Nephron (organoid): ENCODE measurements around the gene COX10.

ENCODE experiments used
- H3K27ac Mint-ChIP-seq, 3 experiments: 2 replicates each; pipeline ENCODE4 v1.8.0; 2020; ENCODE audit warnings: mixed read lengths in 3 of 3, mild to moderate bottlenecking in 2 of 3, moderate library complexity in 1 of 3
- H3K27me3 Mint-ChIP-seq: 2 replicates; pipeline ENCODE4 v1.8.0; 2021; ENCODE audit warnings: low read depth, mild to moderate bottlenecking, moderate library complexity, mixed read lengths
- H3K36me3 Mint-ChIP-seq: 2 replicates; pipeline ENCODE4 v1.8.0; 2020; ENCODE audit warnings: low read depth, mixed read lengths
- H3K4me1 Mint-ChIP-seq: 2 replicates; pipeline ENCODE4 v1.8.0; 2020; ENCODE audit warnings: mixed read lengths
- H3K4me3 Mint-ChIP-seq, 3 experiments: 2 replicates each; pipeline ENCODE4 v1.8.0; 2020; ENCODE audit warnings: mild to moderate bottlenecking in 3 of 3, mixed read lengths in 3 of 3, moderate library complexity in 2 of 3
- H3K9me3 Mint-ChIP-seq: 2 replicates; pipeline ENCODE4 v1.8.0; 2020; ENCODE audit warnings: mixed read lengths
- CTCF ChIP-seq, 3 experiments: fragments of 200-600 bp; sonication (generic); IDR thresholded peaks; one replicate each; pipeline ENCODE4 v1.5.0; 2021; ENCODE audit warnings: antibody characterized with exemption in 3 of 3; ENCODE audit not compliant: unreplicated experiment in 3 of 3

COX10 gene

GRCh38 chr17:14118951-14119350 lies 49.6 kb downstream of the COX10 start:
- TF ChIP-seq CTCF (IDR thresholded peaks at IDR 0.05; ENCODE audit: unreplicated experiment in 3 of 3) = no peak
- no peak overlapping the region for H3K27ac Mint-ChIP-seq
- H3K9me3 Mint-ChIP-seq = peaks cover 5% of the 10 kb centered on the region
- H3K27me3 Mint-ChIP-seq = peaks cover under 1% of the 10 kb centered on the region
- no peaks in the 10 kb centered on the region for H3K4me1 Mint-ChIP-seq
- H3K36me3 Mint-ChIP-seq = peaks cover 15% of the 10 kb centered on the region
- H3K4me3 Mint-ChIP-seq = no peak overlapping the region

GRCh38 chr17:14119546-14119945 lies 50.2 kb downstream of the COX10 start:
- Mint-ChIP-seq H3K9me3 (peaks cover 5% of the 10 kb centered on the region), H3K27ac (no peak overlapping the region), H3K36me3 (peaks cover 15% of the 10 kb centered on the region), H3K4me1 (no peaks in the 10 kb centered on the region), H3K4me3 (no peak overlapping the region), H3K27me3 (peaks cover 3% of the 10 kb centered on the region)
- no peak for TF ChIP-seq CTCF (IDR thresholded peaks at IDR 0.05; ENCODE audit: unreplicated experiment in 3 of 3)

GRCh38 chr17:14121952-14122351 lies 52.6 kb downstream of the COX10 start:
- Mint-ChIP-seq H3K27me3 (peaks cover 7% of the 10 kb centered on the region), H3K4me3 (no peak overlapping the region), H3K9me3 (no peaks in the 10 kb centered on the region), H3K4me1 (no peaks in the 10 kb centered on the region), H3K36me3 (no peaks in the 10 kb centered on the region), H3K27ac (no peak overlapping the region)
- no peak for TF ChIP-seq CTCF (IDR thresholded peaks at IDR 0.05; ENCODE audit: unreplicated experiment in 3 of 3)

GRCh38 chr17:14123619-14124278 lies 54.4 kb downstream of the COX10 start:
- no peak for TF ChIP-seq CTCF (IDR thresholded peaks at IDR 0.05; ENCODE audit: unreplicated experiment in 3 of 3)
- Mint-ChIP-seq H3K27ac (peak overlapping the region in 1 of 3 experiments; percentile 5), H3K4me3 (no peak overlapping the region), H3K9me3 (no peaks in the 10 kb centered on the region), H3K27me3 (peaks cover 7% of the 10 kb centered on the region), H3K4me1 (no peaks in the 10 kb centered on the region), H3K36me3 (no peaks in the 10 kb centered on the region)

GRCh38 chr17:14124854-14125253 lies 55.5 kb downstream of the COX10 start:
- no peak for TF ChIP-seq CTCF (IDR thresholded peaks at IDR 0.05; ENCODE audit: unreplicated experiment in 3 of 3)
- no peak overlapping the region for H3K27ac Mint-ChIP-seq
- no peaks in the 10 kb centered on the region for H3K9me3 Mint-ChIP-seq
- no peaks in the 10 kb centered on the region for H3K36me3 Mint-ChIP-seq
- H3K4me3 Mint-ChIP-seq = no peak overlapping the region
- H3K4me1 Mint-ChIP-seq = peaks cover 6% of the 10 kb centered on the region
- peaks cover 7% of the 10 kb centered on the region for H3K27me3 Mint-ChIP-seq

GRCh38 chr17:14125518-14126137 lies 56.3 kb downstream of the COX10 start:
- Mint-ChIP-seq H3K27ac (peak overlapping the region in 1 of 3 experiments; percentile 9), H3K4me1 (peaks cover 6% of the 10 kb centered on the region), H3K9me3 (no peaks in the 10 kb centered on the region), H3K36me3 (no peaks in the 10 kb centered on the region), H3K27me3 (peaks cover 7% of the 10 kb centered on the region), H3K4me3 (no peak overlapping the region)
- no peak for TF ChIP-seq CTCF (IDR thresholded peaks at IDR 0.05; ENCODE audit: unreplicated experiment in 3 of 3)
